ENCODE data around the gene TMEM31. TPM values are rescaled to one million over a fixed set of nuclear protein-coding genes. Genes with fewer than 3 reads are reported as not detected.

TMEM31 gene
- total and polyA plus RNA-seq, 2 donors (not counting 3 experiments of a cell fraction or from before 2014, with no cell fraction given): not detected

- no peaks in the 10 kb centered on the region for H4K20me1 ChIP-seq (replicated peaks; ENCODE audit: control insufficient read depth, extremely low read depth, insufficient read depth, low read length)
- H3K9ac ChIP-seq (replicated peaks; ENCODE audit: extremely low read depth, insufficient read depth, low read length): no peak overlapping the region
- intact Hi-C loops (cut with micrococcal nuclease) (no loop called here), dilution Hi-C loops (cut with MboI; ENCODE audit: extremely low pct_ligation_motif_present, low sequenced_read_pairs) (no loop called here)
- POLR2A ChIA-PET: no interaction called here
- H3K4me1 ChIP-seq (ENCODE audit: control insufficient read depth, extremely low read depth, insufficient read depth, low read length): no peaks in the 10 kb centered on the region
- CTCF ChIA-PET: no interaction called here
- H3K27me3 ChIP-seq (ENCODE audit: control insufficient read depth in 2 of 2, insufficient read depth in 2 of 2, low read length in 2 of 2): peaks cover 0 to 1% of the 10 kb centered on the region in 2 experiments
- no peak overlapping the region for H2AFZ ChIP-seq (ENCODE audit: low read depth, low read length)
- DNase-seq (ENCODE audit: low read depth, low spot score) (no peak), FAIRE-seq (no peak)
- no peaks in the 10 kb centered on the region for H3K36me3 ChIP-seq (ENCODE audit: control insufficient read depth in 2 of 2, extremely low read depth in 1 of 2, insufficient read depth in 2 of 2, low read length in 2 of 2)
- no peaks in the 10 kb centered on the region for H3K9me1 ChIP-seq (replicated peaks; ENCODE audit: control insufficient read depth, extremely low read depth, insufficient read depth, low read length)
- no TSS peak for BruUV-seq (replicated peaks)
- TF ChIP-seq POLR2A (IDR thresholded peaks at IDR 0.05; ENCODE audit: low read depth, low read length) (no peak), MAX (IDR thresholded peaks at IDR 0.05; ENCODE audit: insufficient read depth, insufficient read length) (no peak), POLR2AphosphoS5 (IDR thresholded peaks at IDR 0.05; ENCODE audit: insufficient read depth, low read depth, low read length) (no peak), FOS (IDR thresholded peaks at IDR 0.05; ENCODE audit: borderline replicate concordance, insufficient read depth, low read length) (no peak), EZH2 (IDR thresholded peaks at IDR 0.05; ENCODE audit: borderline replicate concordance, low read depth, low read length, severe bottlenecking) (no peak), MYC (IDR thresholded peaks at IDR 0.05; ENCODE audit: low read depth, low read length) (no peak), CTCF (IDR thresholded peaks at IDR 0.05; ENCODE audit: extremely low read depth in 1 of 2, insufficient read depth in 1 of 2, low read depth in 1 of 2, low read length in 2 of 2) (no peak), GATA2 (IDR thresholded peaks at IDR 0.05; ENCODE audit: insufficient read depth, insufficient read length, low read depth, low read length) (no peak), JUN (IDR thresholded peaks at IDR 0.05; ENCODE audit: borderline replicate concordance, insufficient read depth, insufficient read length, low read depth) (no peak)
- H3K4me3 ChIP-seq (replicated peaks in 1 of 3; ENCODE audit: insufficient read depth in 1 of 3, low read depth in 1 of 3, low read length in 3 of 3): no peak overlapping the region
- no peak overlapping the region for H3K4me2 ChIP-seq (ENCODE audit: insufficient read depth, low read length)
- no peaks in the 10 kb centered on the region for H3K79me2 ChIP-seq (ENCODE audit: control insufficient read depth, insufficient read depth, low read length)
- no peaks in the 10 kb centered on the region for H3K9me3 ChIP-seq (replicated peaks; ENCODE audit: control insufficient read depth, insufficient read depth, low read length)
- H3K27ac ChIP-seq (ENCODE audit: insufficient read depth, low read depth, low read length): no peak overlapping the region
Measured at GRCh38 chrX:103742339-103742738, 31.6 kb downstream of the TMEM31 start.
